CD4-positive, alpha-beta T cell treated with Interferon alpha-2 for 1 hour (primary cell): Measurements from ENCODE around the gene C10orf120.

ENCODE experiments used
- DNase-seq, 2 donors: peaks; one replicate each; pipeline ENCODE4 v3.0.0-alpha.2; 2020 to 2022

Gene C10orf120

GRCh38 chr10:122699796-122700455 lies at the start of gene C10orf120:
C10orf120 (minus strand) TSS chr10:122699846; CDS start chr10:122699790, 56 bp downstream.
- DNase-seq: no peak

- no peak for DNase-seq
Measured at GRCh38 chr10:122748496-122748895, 48.9 kb upstream of the C10orf120 start.

- no peak for DNase-seq
Measured at GRCh38 chr10:122746408-122746807, 46.8 kb upstream of the C10orf120 start.

- DNase-seq: no peak
Measured at GRCh38 chr10:122744257-122744656, 44.6 kb upstream of the C10orf120 start.

GRCh38 chr10:122740640-122741039 lies 41.0 kb upstream of the C10orf120 start:
- DNase-seq: no peak

- DNase-seq: no peak
Measured at GRCh38 chr10:122738031-122738430, 38.4 kb upstream of the C10orf120 start.

GRCh38 chr10:122733931-122734665 lies 34.5 kb upstream of the C10orf120 start:
- no peak for DNase-seq

- DNase-seq: no peak
Measured at GRCh38 chr10:122733443-122733842, 33.8 kb upstream of the C10orf120 start.

- DNase-seq: no peak
Measured at GRCh38 chr10:122730238-122730637, 30.6 kb upstream of the C10orf120 start.

GRCh38 chr10:122729126-122729525 lies 29.5 kb upstream of the C10orf120 start:
- DNase-seq: no peak

GRCh38 chr10:122727426-122727825 lies 27.8 kb upstream of the C10orf120 start:
- DNase-seq: no peak

GRCh38 chr10:122725768-122726167 lies 26.1 kb upstream of the C10orf120 start:
- no peak for DNase-seq

- DNase-seq: no peak
Measured at GRCh38 chr10:122725006-122725405, 25.4 kb upstream of the C10orf120 start.

- no peak for DNase-seq
Measured at GRCh38 chr10:122721111-122721510, 21.5 kb upstream of the C10orf120 start.

GRCh38 chr10:122716025-122716424 lies 16.4 kb upstream of the C10orf120 start:
- no peak for DNase-seq

GRCh38 chr10:122715576-122715975 lies 15.9 kb upstream of the C10orf120 start:
- no peak for DNase-seq

GRCh38 chr10:122713091-122713885 lies 13.6 kb upstream of the C10orf120 start:
- no peak for DNase-seq

GRCh38 chr10:122710576-122710975 lies 10.9 kb upstream of the C10orf120 start:
- DNase-seq: no peak

- DNase-seq: no peak
Measured at GRCh38 chr10:122709971-122710370, 10.3 kb upstream of the C10orf120 start.

GRCh38 chr10:122707535-122707934 lies 7.9 kb upstream of the C10orf120 start:
- no peak for DNase-seq

- no peak for DNase-seq
Measured at GRCh38 chr10:122706947-122707346, 7.3 kb upstream of the C10orf120 start.

- no peak for DNase-seq
Measured at GRCh38 chr10:122706467-122706866, 6.8 kb upstream of the C10orf120 start.
